ENCODE measurements around the gene SPSB1.

DNA sequence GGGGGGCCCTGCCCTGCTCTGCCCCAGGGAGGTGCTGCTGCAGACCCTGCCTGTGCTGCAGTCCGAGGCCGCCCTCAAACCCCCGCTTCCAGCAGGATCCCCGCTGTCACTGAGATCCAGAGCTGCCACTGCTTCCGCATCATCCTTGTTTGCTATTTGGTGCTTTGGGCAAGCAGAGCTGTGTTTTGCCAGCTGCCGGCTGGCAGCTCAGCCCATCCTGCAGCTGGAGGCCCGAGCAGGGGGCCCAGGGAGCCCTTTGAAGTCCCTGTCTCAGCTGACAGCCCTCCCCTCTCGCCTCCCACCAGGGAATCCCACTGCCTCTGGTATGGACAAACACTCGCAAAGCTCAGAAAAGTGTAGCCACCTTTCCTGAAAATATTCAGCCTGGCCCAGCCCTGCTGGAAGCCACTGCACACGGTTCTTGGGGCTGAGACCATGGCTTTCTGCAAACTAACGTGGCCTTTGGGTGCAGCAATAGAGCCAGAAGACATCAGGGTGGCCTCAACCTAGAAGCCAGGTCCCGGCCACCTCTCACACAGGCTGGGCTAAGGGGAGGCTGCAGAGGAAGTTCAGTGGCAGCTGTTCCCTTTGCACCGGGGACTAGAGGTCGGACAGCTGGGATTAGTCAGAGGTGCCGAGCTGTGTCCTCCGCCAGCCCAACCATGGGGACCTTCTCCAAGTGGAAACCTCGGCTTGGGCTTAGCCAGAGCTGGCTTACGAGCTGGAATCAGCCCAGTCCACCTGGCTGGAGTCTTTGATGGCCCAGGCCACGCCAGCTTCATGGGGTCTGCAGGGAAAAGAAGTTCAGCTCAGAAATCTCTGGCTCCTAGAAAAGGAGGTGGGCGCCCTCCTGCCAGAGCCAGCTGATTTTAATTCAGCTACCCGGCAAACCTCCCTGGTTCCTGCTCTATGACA is 107.1 kb downstream of the SPSB1 start:
- TF ChIP-seq, protein P1, sequence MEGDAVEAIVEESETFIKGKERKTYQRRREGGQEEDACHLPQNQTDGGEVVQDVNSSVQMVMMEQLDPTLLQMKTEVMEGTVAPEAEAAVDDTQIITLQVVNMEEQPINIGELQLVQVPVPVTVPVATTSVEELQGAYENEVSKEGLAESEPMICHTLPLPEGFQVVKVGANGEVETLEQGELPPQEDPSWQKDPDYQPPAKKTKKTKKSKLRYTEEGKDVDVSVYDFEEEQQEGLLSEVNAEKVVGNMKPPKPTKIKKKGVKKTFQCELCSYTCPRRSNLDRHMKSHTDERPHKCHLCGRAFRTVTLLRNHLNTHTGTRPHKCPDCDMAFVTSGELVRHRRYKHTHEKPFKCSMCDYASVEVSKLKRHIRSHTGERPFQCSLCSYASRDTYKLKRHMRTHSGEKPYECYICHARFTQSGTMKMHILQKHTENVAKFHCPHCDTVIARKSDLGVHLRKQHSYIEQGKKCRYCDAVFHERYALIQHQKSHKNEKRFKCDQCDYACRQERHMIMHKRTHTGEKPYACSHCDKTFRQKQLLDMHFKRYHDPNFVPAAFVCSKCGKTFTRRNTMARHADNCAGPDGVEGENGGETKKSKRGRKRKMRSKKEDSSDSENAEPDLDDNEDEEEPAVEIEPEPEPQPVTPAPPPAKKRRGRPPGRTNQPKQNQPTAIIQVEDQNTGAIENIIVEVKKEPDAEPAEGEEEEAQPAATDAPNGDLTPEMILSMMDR (IDR thresholded peaks at IDR 0.05): no peak
- no peak for TF ChIP-seq POLR2AphosphoS5 (IDR thresholded peaks at IDR 0.05)

Data from prostate gland (tissue), 2 donors.